Right lobe of liver (tissue), 6 donors: Measurements from ENCODE around the gene MYO5A. TPM values are rescaled to one million over a fixed set of nuclear protein-coding genes. Genes with fewer than 3 reads are reported as not detected.

ENCODE experiments used
- ATAC-seq, 4 donors: fragments of 200-7000 bp; cut with Tn5 transposase; one replicate each; pipeline ENCODE4 v1.9.1; 2020; ENCODE audit warnings: mild to moderate bottlenecking in 4 of 4, moderate library complexity in 4 of 4
- DNase-seq, 3 donors: peaks; one replicate each; pipeline ENCODE4 v3.0.0-alpha.2; 2020
- H3K27ac ChIP-seq, 3 donors: fragments of 200-600 bp; one replicate each; pipeline ENCODE4 v1.8.0; 2022
- H3K27me3 ChIP-seq, 2 donors: fragments of 200-600 bp; one replicate each; pipeline ENCODE4 v1.8.0; 2022
- H3K36me3 ChIP-seq, 4 donors: fragments of 200-600 bp; sonication (generic) in 1 of 4; one replicate each; pipeline versions ENCODE4 v1.5.1 to v1.8.0; 2017 to 2022; ENCODE audit warnings: control low read depth in 1 of 4
- H3K4me1 ChIP-seq, 4 donors: fragments of 200-600 bp; sonication (generic) in 1 of 4; one replicate each; pipeline versions ENCODE4 v1.5.1 to v1.8.0; 2017 to 2022; ENCODE audit warnings: control low read depth in 1 of 4
- H3K4me3 ChIP-seq, 3 donors: fragments of 200-600 bp; one replicate each; pipeline ENCODE4 v1.8.0; 2022
- H3K9me3 ChIP-seq, 4 donors: fragments of 200-600 bp; sonication (generic) in 1 of 4; one replicate each; pipeline versions ENCODE4 v1.5.1 to v1.8.0; 2017 to 2022; ENCODE audit warnings: control low read depth in 1 of 4
- POLR2A ChIP-seq: fragments of 450-650 bp; IDR thresholded peaks from one replicate; pipeline ENCODE4 v1.6.1; 2017; ENCODE audit warnings: antibody characterized with exemption, mild to moderate bottlenecking
- WGBS: methylation state at CpG from one replicate; pipeline ENCODE4 v1.1.6; 2018; ENCODE audit warnings: low coverage, low lambda C conversion rate; ENCODE audit not compliant: insufficient coverage; ENCODE audit errors: missing lambda C conversion rate; 5-methylcytosine and 5-hydroxymethylcytosine counted together
- intact Hi-C, 2 donors: fragments of 100-400 bp; cut with DNase I; formaldehyde crosslinking; loops; one replicate each; pipeline versions ENCODE4 v1.11.2 to v1.14.1; 2022
- total RNA-seq, 6 experiments: library from RNA; depleted of rRNA in 2 of 6; stranded (reverse); fragments of >200 nt in 2 of 6; fragmentation: NEBNext Ultra II Directional in 3 of 6; extraction: Animal tissue kit (Norgen Biotek cat#: 25700) in 3 of 6; gene quantifications; one replicate each; pipeline versions ENCODE4 v1.1.0 to v1.2.4, GENCODE V29; 2016 to 2023
- TF ChIP-seq, protein P1 (sequence below), 4 donors: fragments of 200-600 bp in 3 of 4; fragments of 450-650 bp in 1 of 4; IDR thresholded peaks; one replicate each; pipeline versions ENCODE4 v1.5.1 to v1.8.0; 2016 to 2022; ENCODE audit warnings: antibody characterized with exemption in 4 of 4, mild to moderate bottlenecking in 2 of 4
- donor health status: DM: no; HTN: yes; CAD: no.
- donor health status: DM: no; HTN: no; CAD: no.
- donor health status: DM: no; HTN: no; CAD: no.
- donor health status: DM: no; HTN: yes; CAD: no.
- donor health status: DM: no; HTN: yes; CAD: no.

The MYO5A gene
- total RNA-seq, 6 experiments from 2014 or later: 3.2 to 13.3 (median 5.0) TPM

- ATAC-seq: no peak
- intact Hi-C loops: no loop called here
- TF ChIP-seq, protein P1, sequence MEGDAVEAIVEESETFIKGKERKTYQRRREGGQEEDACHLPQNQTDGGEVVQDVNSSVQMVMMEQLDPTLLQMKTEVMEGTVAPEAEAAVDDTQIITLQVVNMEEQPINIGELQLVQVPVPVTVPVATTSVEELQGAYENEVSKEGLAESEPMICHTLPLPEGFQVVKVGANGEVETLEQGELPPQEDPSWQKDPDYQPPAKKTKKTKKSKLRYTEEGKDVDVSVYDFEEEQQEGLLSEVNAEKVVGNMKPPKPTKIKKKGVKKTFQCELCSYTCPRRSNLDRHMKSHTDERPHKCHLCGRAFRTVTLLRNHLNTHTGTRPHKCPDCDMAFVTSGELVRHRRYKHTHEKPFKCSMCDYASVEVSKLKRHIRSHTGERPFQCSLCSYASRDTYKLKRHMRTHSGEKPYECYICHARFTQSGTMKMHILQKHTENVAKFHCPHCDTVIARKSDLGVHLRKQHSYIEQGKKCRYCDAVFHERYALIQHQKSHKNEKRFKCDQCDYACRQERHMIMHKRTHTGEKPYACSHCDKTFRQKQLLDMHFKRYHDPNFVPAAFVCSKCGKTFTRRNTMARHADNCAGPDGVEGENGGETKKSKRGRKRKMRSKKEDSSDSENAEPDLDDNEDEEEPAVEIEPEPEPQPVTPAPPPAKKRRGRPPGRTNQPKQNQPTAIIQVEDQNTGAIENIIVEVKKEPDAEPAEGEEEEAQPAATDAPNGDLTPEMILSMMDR (IDR thresholded peaks at IDR 0.05): no peak
- TF ChIP-seq POLR2A: no peak
- Histone ChIP-seq H3K36me3 (peaks cover 0 to 5% (median under 1%) of the 10 kb centered on the region in 4 donors), H3K27me3 (no peaks in the 10 kb centered on the region), H3K9me3 (no peaks in the 10 kb centered on the region), H3K27ac (no peak overlapping the region), H3K4me3 (no peak overlapping the region), H3K4me1 (no peaks in the 10 kb centered on the region)
- WGBS: 95% methylated on average over 3 of the region's 3 CpGs
- no peak for DNase-seq
Observed at GRCh38 chr15:52369455-52369854, 159.2 kb downstream of the MYO5A start.

DNA sequence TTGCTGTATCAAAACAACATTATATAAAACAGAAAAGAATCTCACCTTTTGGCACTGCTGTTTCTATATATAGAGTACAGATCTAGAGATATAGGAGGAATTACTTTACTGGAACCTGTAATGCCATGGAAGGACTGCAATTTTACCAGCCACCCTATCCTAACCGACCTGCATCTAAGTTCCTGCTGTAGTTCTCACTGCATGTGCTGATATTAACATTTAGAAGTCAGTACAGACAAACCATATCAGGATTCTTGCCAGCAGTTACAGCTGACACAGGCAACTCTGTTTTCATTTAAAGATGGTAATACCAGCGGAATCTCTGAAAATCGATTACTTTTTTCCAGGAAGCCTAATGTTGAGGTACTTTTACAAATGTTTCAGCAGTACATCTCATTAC lies 159.7 kb downstream of the MYO5A start:
- Histone ChIP-seq H3K4me1 (no peaks in the 10 kb centered on the region), H3K36me3 (peaks cover 0 to 5% (median 0%) of the 10 kb centered on the region in 4 donors), H3K27ac (no peak overlapping the region), H3K9me3 (no peaks in the 10 kb centered on the region), H3K4me3 (no peak overlapping the region), H3K27me3 (no peaks in the 10 kb centered on the region)
- TF ChIP-seq POLR2A: no peak
- TF ChIP-seq, protein P1 (IDR thresholded peaks at IDR 0.05): no peak
- intact Hi-C loops: no loop called here
- ATAC-seq (no peak), DNase-seq (no peak)
- WGBS: 86% methylated on average over 3 of the region's 3 CpGs

DNA sequence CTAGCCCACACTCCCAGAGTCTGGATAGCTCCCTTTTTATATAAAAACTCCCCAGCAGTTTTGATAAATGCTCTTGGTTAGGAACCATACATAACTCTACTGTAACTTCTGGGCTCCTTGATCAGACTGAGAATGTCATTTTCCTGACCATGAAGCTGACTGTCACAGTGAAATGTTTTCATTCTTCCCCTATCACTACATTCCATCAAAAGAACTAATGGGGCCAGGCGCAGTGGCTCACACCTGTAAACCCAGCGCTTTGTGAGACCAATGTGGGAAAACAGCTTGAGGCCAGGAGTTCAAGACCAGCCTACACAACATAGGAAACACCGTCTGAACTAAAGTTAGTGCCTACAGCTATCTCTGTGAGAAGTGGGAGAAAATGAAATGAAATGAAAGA lies 160.3 kb downstream of the MYO5A start:
- no peaks in the 10 kb centered on the region for H3K27me3 ChIP-seq
- H3K4me3 ChIP-seq: no peak overlapping the region
- H3K36me3 ChIP-seq: no peaks in the 10 kb centered on the region
- DNase-seq (no peak), ATAC-seq (no peak)
- intact Hi-C loops: no loop called here
- WGBS: 92% methylated on average over 3 of the region's 3 CpGs
- H3K27ac ChIP-seq: no peak overlapping the region
- no peak for TF ChIP-seq POLR2A
- TF ChIP-seq, protein P1 (IDR thresholded peaks at IDR 0.05): no peak
- H3K9me3 ChIP-seq: no peaks in the 10 kb centered on the region
- H3K4me1 ChIP-seq: no peaks in the 10 kb centered on the region

GRCh38 chr15:52362497-52362896 lies 166.2 kb downstream of the MYO5A start:
- 83% methylated on average over 1 of the region's 3 CpGs for WGBS
- Histone ChIP-seq H3K4me3 (no peak overlapping the region), H3K9me3 (no peaks in the 10 kb centered on the region), H3K27me3 (no peaks in the 10 kb centered on the region), H3K36me3 (no peaks in the 10 kb centered on the region), H3K27ac (no peak overlapping the region), H3K4me1 (no peaks in the 10 kb centered on the region)
- intact Hi-C loops: no loop called here
- no peak for ATAC-seq
- TF ChIP-seq, protein P1 (IDR thresholded peaks at IDR 0.05): no peak
- no peak for DNase-seq

GRCh38 chr15:52361975-52362494 lies 166.6 kb downstream of the MYO5A start:
- Histone ChIP-seq H3K9me3 (no peaks in the 10 kb centered on the region), H3K27ac (no peak overlapping the region), H3K4me1 (no peaks in the 10 kb centered on the region), H3K36me3 (no peaks in the 10 kb centered on the region), H3K27me3 (no peaks in the 10 kb centered on the region), H3K4me3 (no peak overlapping the region)
- DNase-seq (no peak), ATAC-seq (no peak)
- TF ChIP-seq, protein P1 (IDR thresholded peaks at IDR 0.05): no peak
- WGBS: 82% methylated on average over 3 of the region's 4 CpGs
- intact Hi-C loops: no loop called here
